Measurements from ENCODE around the gene PACSIN2. TPM values are rescaled to one million over a fixed set of nuclear protein-coding genes. Genes with fewer than 3 reads are reported as not detected.

PACSIN2 gene
- polyA plus RNA-seq, 3 donors: 63.9 to 71.0 (median 69.7) TPM

GRCh38 chr22:42889304-42889703 is 125.6 kb downstream of the PACSIN2 start:
- no peak for DNase-seq (ENCODE audit: low read depth in 3 of 3, low spot score in 2 of 3)

DNA sequence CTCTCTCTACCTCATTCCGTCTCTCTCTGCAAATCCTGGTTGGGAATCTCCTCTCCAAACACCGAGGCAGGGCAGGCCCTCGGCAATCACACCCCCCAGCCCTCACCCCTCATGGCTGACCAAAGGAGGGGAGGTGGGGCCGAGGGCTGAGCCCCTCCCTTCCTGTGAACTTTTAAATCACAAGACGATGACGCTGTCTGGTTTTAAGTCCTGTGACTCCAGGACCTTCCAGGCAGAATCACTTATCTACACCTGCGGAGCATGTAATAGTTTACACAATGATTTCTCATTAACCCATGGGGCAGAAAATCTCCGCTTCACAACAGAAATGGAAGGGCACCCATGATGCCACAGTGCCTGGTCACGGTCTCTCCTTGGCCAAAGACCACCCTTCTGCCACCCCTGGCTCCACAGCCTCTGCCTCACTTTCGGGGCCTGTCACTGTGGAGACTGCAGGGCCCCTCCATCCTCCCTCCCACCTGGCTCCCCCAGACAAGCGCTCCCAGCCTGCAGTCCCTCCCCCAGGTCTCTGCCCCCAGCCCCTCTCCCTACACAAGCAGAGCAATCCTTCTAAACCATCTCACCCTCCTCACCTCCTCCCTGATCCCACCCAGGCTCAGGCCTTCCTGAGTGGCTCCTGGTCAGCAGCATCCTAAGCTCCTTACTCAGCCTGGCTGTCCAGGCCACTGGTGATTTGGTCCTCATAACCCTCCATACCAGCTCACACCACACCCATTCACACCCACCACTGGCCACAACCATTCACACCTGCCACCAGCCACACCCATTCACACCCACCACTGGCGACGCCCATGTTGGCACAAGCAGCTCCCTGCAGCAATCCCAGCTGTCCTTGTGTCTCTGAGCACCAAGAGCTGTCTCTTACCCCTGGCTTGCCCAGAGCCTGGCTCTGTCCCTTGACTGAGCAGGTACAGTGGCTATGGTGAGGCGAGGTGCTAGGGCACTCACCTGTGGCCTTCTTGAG is 127.1 kb downstream of the PACSIN2 start:
- DNase-seq (ENCODE audit: low read depth in 3 of 3, low spot score in 2 of 3): no peak

GRCh38 chr22:42887120-42887519 is 127.8 kb downstream of the PACSIN2 start:
- no peak for DNase-seq (ENCODE audit: low read depth in 3 of 3, low spot score in 2 of 3)

GRCh38 chr22:42885446-42885845 is 129.5 kb downstream of the PACSIN2 start:
- no peak for DNase-seq (ENCODE audit: low read depth in 3 of 3, low spot score in 2 of 3)

DNA sequence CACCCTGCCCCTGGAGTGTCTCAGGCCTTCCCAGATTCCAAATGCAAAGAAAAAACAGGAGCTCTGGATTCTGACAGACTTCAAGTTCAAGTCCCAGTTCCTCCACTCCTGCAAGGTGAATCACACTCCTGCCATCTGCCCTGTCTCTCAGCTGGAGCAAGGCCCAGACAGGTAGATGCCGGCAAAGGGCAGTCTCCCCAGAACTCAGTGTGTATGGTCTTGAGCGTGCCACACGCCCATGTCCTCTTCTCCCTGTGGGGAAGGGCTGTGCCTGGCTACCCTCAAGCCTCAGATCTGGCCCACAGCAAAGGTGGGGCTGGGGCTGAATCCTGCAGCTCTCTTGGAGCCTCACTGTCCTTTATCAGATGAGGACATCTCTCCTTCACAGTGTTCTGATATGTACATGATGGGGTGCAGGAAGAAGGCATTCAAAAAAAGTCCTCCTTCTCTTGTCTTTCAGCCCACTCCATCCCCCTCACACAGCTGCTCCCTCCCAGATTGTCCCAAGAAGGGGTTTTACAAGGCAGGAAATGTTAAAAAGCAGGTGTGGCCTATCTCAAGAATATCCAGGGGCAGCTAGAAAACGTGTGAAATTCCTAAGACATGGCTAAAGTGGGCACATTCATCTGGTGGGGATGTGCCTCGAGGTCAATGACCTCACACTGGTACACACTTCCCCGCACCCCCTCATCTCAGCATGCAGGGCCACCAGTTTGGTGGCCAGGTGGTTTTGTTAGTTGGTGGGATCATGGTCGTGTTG is 130.2 kb downstream of the PACSIN2 start:
- DNase-seq (ENCODE audit: low read depth in 3 of 3, low spot score in 2 of 3): no peak

DNA sequence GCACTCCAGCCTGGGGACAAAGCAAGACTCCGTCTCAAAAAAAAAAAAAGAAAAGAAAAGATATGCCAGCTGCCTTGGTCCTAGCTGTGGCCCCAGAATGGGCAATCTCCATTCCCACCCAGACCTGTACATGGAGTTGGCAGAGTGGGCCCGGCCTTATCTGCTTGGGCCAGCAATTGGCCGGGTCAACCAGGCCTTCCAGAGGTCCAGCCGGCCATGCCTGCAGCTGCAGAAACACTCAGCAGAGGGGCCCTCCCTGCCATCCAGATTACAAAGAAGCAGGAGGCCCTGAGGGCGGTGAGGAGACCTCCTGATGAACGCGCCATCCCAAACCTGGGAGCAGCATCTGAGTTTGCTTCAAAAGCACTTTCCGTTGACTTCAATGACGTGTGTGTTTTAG is 131.0 kb downstream of the PACSIN2 start:
- DNase-seq (ENCODE audit: low read depth in 3 of 3, low spot score in 2 of 3): no peak

- DNase-seq (ENCODE audit: low read depth in 3 of 3, low spot score in 2 of 3): no peak
Measured at GRCh38 chr22:42883121-42883520, 131.8 kb downstream of the PACSIN2 start.

GRCh38 chr22:42881982-42882656 is 132.8 kb downstream of the PACSIN2 start:
- DNase-seq (ENCODE audit: low read depth in 3 of 3, low spot score in 2 of 3): no peak

DNA sequence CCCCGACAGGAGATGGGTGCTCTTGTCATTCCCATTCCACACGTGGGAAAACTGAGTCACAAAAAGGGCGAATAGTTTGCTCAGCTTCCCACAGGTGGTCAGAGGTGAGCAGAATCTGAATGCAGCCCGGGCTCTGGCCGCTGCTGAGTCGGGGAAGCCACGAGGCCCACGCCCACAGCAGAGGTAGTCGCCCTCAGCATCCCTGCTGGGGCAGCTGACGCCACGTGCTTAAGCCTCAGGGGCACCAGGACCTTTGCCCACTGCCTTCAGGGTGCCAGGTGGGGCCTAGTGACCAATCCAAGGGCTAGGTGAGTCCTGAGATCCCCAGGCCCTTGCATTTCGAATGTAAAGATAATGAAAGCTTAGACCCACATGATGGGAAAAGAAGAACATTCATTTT is 133.7 kb downstream of the PACSIN2 start:
- no peak for DNase-seq (ENCODE audit: low read depth in 3 of 3, low spot score in 2 of 3)

GRCh38 chr22:42880815-42881214 is 134.1 kb downstream of the PACSIN2 start:
- DNase-seq (ENCODE audit: low read depth in 3 of 3, low spot score in 2 of 3): no peak

DNA sequence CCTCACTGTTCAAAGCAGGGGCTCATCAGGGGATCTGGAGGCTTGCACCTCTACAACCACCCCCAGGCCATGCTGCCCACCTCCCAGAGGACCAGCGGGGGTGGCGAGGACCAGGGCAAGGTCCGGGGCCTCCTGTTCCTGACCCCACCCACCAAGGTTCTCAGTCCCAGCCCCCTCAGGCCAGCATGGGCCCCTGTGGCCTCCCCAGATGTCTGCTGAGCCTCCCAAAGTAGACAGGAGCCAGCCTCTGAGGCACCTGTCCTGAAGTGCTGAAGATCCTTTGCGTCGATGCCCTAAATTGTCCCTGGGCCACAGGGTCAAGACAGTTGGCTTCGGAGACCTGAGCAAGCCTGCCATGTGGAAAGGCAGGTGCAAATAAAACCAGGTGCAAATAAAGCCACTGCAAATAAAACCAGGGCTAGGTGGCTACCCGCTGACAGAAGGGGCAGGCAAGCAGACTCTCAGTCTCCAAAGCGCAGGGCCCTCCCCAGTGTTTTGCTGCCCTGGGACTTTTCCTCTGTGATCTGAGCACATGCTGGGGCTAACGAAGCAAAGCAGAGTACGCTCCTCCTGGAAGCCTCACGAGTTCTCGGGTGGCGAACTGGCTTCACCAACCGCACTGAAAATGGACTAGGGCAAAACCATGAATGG is 135.5 kb downstream of the PACSIN2 start:
- DNase-seq (ENCODE audit: low read depth in 3 of 3, low spot score in 2 of 3): no peak

- no peak for DNase-seq (ENCODE audit: low read depth in 3 of 3, low spot score in 2 of 3)
Measured at GRCh38 chr22:42878561-42879305, 136.2 kb downstream of the PACSIN2 start.

DNA sequence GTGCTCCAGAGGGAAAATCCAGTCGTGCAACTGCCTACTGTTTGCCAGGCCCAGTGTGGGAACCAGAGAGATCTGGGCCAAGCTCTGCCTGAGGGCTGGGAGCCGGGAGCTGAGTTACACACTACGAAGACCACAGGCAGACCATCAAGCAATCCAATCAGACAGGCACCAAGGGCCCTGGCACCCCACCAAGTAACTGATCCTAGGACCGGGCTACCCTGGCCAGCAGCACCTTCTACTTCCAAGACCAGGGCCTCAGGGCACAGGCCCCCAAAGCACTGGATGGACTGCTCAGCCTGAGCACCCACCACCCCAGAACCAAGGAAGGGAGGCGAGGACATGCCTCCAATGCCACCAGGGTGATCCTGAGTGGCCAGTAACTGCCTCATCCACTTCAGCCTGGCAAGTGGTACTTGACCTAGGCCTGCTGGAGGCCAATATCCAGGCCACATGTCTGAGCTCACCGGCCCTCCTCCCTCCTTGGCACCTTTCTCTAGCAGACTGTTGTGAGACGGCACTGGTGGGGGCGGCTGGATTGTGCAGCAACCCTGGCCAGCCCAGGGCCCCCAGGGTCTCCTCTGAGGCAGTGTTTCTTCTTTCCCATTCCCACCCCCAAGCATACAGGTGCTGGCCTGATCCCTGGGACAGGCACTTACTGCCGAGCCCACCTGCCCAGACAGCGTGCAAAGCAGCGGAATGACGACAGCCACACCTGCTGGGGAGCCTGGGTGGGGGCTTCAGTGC is 137.2 kb downstream of the PACSIN2 start:
- DNase-seq (ENCODE audit: low read depth in 3 of 3, low spot score in 2 of 3): no peak

DNA sequence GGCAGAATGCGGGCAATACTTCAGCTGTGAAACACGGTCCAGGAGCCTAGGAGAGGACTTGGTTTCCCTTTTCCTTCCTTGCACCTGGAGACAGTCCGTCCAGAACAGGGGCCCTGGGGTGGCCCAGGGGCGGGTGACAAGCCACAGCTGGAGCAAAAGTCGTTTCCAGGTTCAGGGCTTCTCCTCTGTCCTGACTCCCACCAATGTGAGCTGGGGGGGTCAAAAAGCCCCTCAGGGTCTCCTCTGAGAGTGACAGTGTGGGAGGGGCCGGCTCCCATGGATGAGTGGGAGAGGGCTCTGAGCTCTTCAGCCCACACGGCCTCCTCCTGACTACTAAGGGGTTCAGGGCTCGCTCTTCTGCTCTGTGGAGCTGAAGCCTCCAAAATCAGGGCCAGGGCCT is 137.8 kb downstream of the PACSIN2 start:
- DNase-seq (ENCODE audit: low read depth in 3 of 3, low spot score in 2 of 3): no peak

DNA sequence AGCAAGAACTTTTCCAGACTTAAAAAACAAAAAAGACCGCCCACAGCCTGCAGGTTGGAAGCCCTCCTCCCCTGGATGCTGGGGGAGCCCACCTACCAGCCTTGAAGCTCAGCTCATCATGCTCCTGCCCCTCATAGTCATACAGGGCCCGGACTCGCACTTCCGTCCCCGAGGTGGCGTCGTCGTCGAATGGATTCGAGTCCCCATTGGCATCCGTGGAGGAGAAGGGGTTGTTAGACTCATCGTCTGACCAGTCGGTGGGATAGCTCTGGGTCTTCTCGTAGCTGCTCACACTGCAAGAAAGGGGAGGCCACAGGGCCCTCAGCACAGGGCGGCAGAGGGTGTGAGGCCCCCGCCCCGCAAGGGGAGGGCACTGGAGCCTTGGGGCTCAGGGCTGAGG is 138.9 kb downstream of the PACSIN2 start:
- no peak for DNase-seq (ENCODE audit: low read depth in 3 of 3, low spot score in 2 of 3)

- DNase-seq (ENCODE audit: low read depth in 3 of 3, low spot score in 2 of 3): no peak
Measured at GRCh38 chr22:42874010-42874409, 140.9 kb downstream of the PACSIN2 start.

GRCh38 chr22:42873356-42873755 is 141.6 kb downstream of the PACSIN2 start:
- DNase-seq (ENCODE audit: low read depth in 3 of 3, low spot score in 2 of 3): no peak

DNA sequence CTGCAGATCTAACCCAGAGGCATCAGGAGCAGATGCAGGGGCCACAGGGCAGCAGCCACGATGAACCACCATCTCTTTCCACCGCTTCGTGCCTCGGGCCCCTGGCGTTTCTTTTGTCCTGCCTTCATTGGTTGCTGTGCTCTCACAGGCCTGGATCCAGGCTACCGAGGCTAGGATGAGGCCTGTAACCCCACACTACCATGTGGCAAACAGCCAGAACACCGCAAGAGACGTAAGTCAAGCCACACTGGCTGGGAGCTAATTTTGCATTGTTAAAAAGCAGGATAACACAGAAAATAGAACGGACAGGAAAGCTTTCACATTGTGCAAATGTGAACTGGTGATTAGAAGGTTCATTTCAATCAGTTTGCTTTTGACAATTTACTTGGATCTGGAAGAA is 142.1 kb downstream of the PACSIN2 start:
- no peak for DNase-seq (ENCODE audit: low read depth in 3 of 3, low spot score in 2 of 3)

Measured in right renal cortex interstitium (tissue), 3 donors.